GM19099 (cell line): ENCODE data around the gene RND3.

Experiments
- POLR2A ChIP-seq: IDR thresholded peaks from 3 replicates; pipeline ENCODE4 v1.6.1; 2011; ENCODE audit warnings: low read depth; ENCODE audit not compliant: insufficient read length; ENCODE audit errors: extremely low read depth

RND3 gene

GRCh38 chr2:150508497-150509137, 21.1 kb upstream of the RND3 start:
- no peak for TF ChIP-seq POLR2A

- TF ChIP-seq POLR2A = no peak
These were observed 19.6 kb upstream of the RND3 start for GRCh38 chr2:150507071-150507470.

- no peak for TF ChIP-seq POLR2A
These were observed 17.7 kb upstream of the RND3 start for GRCh38 chr2:150505178-150505577.

- TF ChIP-seq POLR2A = no peak
These were observed 8.6 kb upstream of the RND3 start for GRCh38 chr2:150495993-150496627.

GRCh38 chr2:150495001-150495400, 7.5 kb upstream of the RND3 start:
- no peak for TF ChIP-seq POLR2A

- TF ChIP-seq POLR2A = no peak
These were observed 6.9 kb upstream of the RND3 start for GRCh38 chr2:150494234-150494945.

- no peak for TF ChIP-seq POLR2A
These were observed 4.5 kb upstream of the RND3 start for GRCh38 chr2:150491943-150492342.

- TF ChIP-seq POLR2A = no peak
These were observed 4.0 kb upstream of the RND3 start for GRCh38 chr2:150491430-150491829.

- no peak for TF ChIP-seq POLR2A
These were observed 3.0 kb upstream of the RND3 start for GRCh38 chr2:150490466-150490865.

- no peak for TF ChIP-seq POLR2A
These were observed 655 bp downstream of the RND3 start for GRCh38 chr2:150486539-150487484.

GRCh38 chr2:150485871-150486538, 1.5 kb downstream of the RND3 start:
- no peak for TF ChIP-seq POLR2A

GRCh38 chr2:150485114-150485870, 2.2 kb downstream of the RND3 start:
- peak; percentile 34 for TF ChIP-seq POLR2A

GRCh38 chr2:150484461-150485021, 2.9 kb downstream of the RND3 start:
- no peak for TF ChIP-seq POLR2A
